Daoy (cell line): ENCODE measurements around the gene CCNF. TPM values are rescaled to one million over a fixed set of nuclear protein-coding genes. Genes with fewer than 3 reads are reported as not detected.
"Not testable (repeated sequence)": the region's sequence is repeated elsewhere in the genome, so short reads cannot be mapped to it uniquely, and the experiment has no call there.

Experiments used
- DNase-seq: peaks from one replicate; pipeline ENCODE4 v3.0.0-alpha.2; 2015; ENCODE audit warnings: low read depth
- total RNA-seq: library from RNA; depleted of rRNA; stranded (reverse); fragments of >200 nt; shearing (Covaris generic); gene quantifications from 2 replicates; pipeline ENCODE4 v1.2.3, GENCODE V29; 2014; rRNA removed

CCNF gene, protein sequence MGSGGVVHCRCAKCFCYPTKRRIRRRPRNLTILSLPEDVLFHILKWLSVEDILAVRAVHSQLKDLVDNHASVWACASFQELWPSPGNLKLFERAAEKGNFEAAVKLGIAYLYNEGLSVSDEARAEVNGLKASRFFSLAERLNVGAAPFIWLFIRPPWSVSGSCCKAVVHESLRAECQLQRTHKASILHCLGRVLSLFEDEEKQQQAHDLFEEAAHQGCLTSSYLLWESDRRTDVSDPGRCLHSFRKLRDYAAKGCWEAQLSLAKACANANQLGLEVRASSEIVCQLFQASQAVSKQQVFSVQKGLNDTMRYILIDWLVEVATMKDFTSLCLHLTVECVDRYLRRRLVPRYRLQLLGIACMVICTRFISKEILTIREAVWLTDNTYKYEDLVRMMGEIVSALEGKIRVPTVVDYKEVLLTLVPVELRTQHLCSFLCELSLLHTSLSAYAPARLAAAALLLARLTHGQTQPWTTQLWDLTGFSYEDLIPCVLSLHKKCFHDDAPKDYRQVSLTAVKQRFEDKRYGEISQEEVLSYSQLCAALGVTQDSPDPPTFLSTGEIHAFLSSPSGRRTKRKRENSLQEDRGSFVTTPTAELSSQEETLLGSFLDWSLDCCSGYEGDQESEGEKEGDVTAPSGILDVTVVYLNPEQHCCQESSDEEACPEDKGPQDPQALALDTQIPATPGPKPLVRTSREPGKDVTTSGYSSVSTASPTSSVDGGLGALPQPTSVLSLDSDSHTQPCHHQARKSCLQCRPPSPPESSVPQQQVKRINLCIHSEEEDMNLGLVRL
- 36.3 and 37.3 TPM in 2 replicates for total RNA-seq

GRCh38 chr16:2429034-2429770 lies at the start of gene CCNF:
Gene CCNF, plus strand, starts transcription at chr16:2429447. Its CDS starts 35 bp downstream, at chr16:2429482.
- DNase-seq = peak; percentile 96

DNA sequence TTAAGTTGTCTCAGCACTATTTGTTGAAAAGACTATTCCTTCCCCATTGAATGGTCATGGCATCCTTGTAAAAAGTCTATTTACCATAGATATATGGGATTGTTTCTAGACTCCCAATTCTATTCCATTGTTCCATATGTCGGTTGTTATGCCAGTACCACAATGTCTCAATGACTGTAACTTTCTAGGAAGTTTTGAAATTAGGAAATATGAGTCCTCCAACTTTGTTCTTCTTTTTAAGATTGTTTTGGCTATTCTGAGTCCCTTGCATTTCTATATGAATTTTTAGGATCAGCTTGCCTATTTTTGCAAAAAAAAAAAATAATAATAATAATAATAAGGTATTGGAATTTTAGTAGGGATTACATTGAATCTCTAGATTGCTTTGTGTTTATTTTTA lies 45.7 kb upstream of the CCNF start:
- DNase-seq = no peak

DNA sequence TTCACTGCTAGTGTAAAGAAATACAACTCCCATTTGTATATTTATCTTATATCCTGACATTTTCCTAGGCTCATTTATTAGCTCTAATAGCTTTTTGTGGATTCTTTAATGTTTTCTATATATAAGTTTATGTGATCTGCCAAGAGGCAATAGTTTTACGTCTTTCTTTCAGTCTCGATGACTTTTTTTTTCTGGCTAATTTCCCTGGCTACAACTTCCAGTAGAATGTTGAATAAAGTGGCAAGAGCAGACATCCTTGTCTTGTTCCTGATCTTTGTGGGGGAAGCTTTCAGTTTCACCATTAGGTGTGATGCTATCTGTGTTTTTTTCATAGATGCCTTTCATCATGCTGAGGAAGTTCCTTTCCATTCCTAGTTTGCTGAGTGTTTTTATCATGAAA lies 44.8 kb upstream of the CCNF start:
- no peak for DNase-seq

- peak; percentile 6 for DNase-seq
Observed at GRCh38 chr16:2385190-2385836, 43.9 kb upstream of the CCNF start.

- DNase-seq = not testable (repeated sequence)
Observed at GRCh38 chr16:2385982-2386381, 43.3 kb upstream of the CCNF start.

- no peak for DNase-seq
Observed at GRCh38 chr16:2386990-2387389, 42.3 kb upstream of the CCNF start.

DNA sequence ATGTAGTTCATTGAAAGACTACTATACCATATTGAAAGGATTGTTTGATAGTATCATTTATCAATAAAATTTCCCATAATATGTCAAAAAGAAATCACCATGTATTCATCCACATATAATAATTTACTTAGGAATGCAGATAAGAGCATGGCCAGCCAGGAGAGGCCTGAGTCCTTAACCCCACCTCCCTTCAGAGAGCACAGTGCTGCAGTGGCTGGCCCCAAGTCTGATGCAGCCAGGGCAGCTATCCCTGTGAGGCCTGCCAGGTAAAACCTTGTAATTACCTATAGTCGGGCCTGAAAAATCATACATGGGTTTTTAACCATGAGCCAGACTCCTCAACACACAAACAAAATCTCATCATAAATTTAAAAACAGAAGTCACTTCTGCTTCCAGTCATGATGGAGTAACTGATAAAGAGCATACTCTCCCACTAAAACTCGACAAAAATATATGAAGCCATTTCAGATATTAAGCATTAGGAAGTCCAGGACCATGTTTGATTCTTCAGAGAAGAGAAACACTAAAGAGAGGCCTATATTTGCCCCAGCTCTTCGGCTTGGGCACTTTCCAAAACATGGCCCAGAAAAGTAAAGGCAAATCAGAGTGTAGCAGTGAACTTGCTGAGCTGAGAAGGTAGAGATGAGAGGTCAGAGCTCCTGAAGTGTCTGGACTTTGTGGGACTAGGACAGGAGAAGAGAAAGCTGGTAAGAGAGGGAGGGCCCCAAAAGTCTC lies 40.9 kb upstream of the CCNF start:
- DNase-seq = no peak

DNA sequence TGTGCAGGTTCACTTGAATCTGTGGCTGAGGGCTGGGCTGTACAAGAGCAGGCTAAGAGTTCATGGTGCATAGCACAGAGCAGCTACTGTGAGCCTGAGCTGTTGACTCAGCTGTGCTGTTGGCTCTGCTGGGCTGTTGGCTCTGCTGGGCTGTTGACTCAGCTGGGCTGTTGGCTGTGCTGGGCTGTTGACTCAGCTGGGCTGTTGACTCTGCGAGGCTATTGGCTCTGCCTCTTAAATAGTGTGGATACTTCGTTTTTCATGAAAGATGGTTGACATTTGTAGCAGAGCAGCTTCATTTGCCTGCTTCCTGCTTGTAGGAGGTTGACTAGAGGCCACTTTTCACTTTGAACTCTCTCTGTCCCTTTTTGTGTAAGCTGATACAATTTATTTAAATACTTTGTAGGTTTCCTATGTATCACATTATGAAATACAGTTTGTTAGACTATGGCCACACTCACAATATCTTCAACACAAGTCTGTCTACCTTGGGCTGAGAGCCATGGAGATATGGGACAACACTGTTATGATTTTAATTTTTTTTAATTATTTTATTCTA lies 40.3 kb upstream of the CCNF start:
- peak; percentile 48 for DNase-seq

GRCh38 chr16:2392025-2392424 lies 37.2 kb upstream of the CCNF start:
- no peak for DNase-seq

- DNase-seq = no peak
Observed at GRCh38 chr16:2398520-2398919, 30.7 kb upstream of the CCNF start.

GRCh38 chr16:2404099-2404498 lies 25.1 kb upstream of the CCNF start:
- no peak for DNase-seq

DNA sequence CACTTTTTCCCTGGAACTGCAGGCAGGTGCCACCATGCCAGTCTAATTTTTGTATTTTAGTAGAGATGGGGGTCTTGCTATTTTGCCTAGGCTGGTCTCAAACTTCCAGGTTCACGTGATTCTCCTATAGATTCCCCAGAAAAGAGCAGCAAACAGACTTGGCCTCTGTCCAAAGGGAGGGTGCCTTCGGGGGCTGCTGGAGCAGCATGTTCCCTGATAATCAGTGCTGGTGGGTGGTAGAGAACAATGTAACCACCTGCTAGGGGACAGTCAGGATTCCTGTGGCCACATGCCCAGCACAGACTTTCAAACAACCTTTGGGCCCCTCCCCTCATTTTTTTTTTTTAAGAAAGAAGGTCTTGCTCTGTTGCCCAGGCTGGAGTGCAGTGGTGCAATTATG lies 14.2 kb upstream of the CCNF start:
- DNase-seq = no peak

GRCh38 chr16:2420035-2420434 lies 9.2 kb upstream of the CCNF start:
- DNase-seq = no peak

DNA sequence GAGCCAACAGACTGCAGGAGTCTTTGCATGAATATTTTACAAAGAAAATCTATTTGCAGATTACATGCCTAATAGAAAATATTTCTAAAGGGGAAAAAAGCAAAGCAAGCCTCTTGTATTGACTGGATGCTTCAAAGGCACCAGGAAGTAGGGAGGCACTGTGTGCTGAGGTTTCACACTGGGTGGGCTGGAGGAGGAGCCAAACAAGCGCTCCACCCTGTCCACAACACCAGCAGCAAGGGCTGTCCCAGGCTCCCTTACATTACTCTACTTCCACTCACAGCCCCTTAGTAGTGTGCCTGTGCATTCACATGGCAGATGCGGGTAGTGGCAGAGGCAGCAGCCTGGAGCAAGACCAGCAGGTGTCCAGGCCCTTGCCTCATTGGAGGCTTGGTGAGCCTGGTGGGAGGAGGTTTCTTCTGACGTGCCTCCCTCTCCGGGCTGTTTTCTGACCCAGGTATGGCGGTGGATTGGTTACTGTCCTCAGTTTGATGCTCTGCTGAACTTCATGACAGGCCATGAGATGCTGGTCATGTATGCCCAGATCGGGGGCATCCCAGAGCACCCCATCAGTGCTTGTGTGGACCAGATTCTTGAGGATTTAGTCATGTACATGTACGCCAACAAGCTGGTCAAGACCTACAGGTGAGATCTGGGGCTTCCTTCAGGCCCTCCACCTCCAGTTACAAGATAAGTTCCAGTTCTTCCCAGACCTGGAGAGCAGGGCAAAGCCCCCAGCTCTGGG lies 7.0 kb upstream of the CCNF start:
- DNase-seq = no peak

GRCh38 chr16:2424061-2425007 lies 4.9 kb upstream of the CCNF start:
- DNase-seq = no peak

GRCh38 chr16:2425008-2425518 lies 4.2 kb upstream of the CCNF start:
- DNase-seq = no peak

DNA sequence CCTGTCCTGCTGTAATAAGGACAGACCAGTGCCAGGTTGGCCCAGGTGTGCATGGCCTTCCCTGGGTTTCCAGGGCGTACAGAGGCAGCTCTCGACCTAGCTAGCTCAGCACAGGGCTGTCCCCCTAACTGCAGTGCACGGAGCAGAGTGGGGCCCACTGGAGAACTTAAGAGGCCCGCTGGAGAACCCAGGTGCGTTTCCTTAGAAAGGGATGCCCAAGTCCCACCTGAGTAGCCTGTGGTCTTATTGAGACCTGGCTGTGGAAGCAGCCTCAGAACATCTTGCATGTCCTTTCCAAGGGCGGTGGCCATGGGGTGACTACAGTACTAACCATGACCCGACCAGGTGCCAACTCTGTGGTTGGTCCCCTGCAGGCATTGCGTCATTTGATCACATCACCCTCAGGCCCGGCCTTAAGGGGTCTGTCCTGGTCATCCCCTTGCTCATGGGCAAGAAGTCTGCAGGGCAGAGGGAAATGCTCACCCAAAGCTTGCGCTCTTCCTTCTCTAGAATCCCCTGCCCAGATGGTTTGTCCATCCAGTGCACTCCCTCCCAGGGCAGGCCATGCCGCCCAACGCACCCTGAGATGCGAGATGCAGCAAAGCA lies 3.3 kb upstream of the CCNF start:
- DNase-seq = no peak

DNA sequence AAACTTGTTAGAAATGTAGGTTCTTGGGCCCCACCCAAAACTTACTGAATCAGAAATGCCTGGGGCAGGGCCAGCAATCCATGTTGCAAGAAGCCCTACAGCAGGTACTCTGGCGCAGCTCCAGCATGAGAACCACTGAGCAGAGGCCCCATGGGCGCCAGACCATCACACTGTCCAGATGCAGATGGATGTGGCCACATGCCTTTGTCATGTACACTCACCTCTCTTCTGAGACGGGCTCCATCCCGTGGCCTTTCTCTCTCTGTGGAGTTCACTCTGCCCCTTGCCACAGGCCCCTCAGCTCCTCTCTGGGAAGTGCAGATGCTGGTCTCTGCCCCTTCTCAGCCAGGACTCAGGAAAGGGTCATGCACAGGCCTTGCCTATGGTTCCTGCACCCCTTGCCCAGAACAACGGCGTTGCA lies 2.3 kb upstream of the CCNF start:
- DNase-seq = no peak
